Muscle of leg (tissue), 11 donors: Measurements from ENCODE around the gene ICA1. TPM values are rescaled to one million over a fixed set of nuclear protein-coding genes. Genes with fewer than 3 reads are reported as not detected.

Source experiments
- DNase-seq: peaks from one replicate; pipeline ENCODE4 v3.0.0; 2013
- H3K27ac ChIP-seq: one replicate; pipeline ENCODE4 v1.5.1; 2013; ENCODE audit warnings: mild to moderate bottlenecking, low read length, control low read depth
- H3K27me3 ChIP-seq: one replicate; pipeline ENCODE4 v1.6.1; 2013; ENCODE audit warnings: low read length; ENCODE audit not compliant: control insufficient read depth, insufficient read depth
- H3K36me3 ChIP-seq: one replicate; pipeline ENCODE4 v1.6.1; 2013; ENCODE audit warnings: low read length; ENCODE audit not compliant: control insufficient read depth, insufficient read depth
- H3K4me1 ChIP-seq: one replicate; pipeline ENCODE4 v1.6.1; 2013; ENCODE audit warnings: low read length; ENCODE audit not compliant: control insufficient read depth, insufficient read depth
- H3K4me3 ChIP-seq: one replicate; pipeline ENCODE4 v1.5.1; 2013; ENCODE audit warnings: low read length, control low read depth
- H3K9me3 ChIP-seq: replicated peaks from 2 replicates; pipeline ENCODE4 v1.6.1; 2013; ENCODE audit warnings: low read depth, low read length; ENCODE audit not compliant: control insufficient read depth
- WGBS: methylation state at CpG from one replicate; pipeline ENCODE4 v1.1.5; 2013; ENCODE audit warnings: missing lambda C conversion rate; ENCODE audit not compliant: insufficient coverage; 5-methylcytosine and 5-hydroxymethylcytosine counted together
- polyA plus RNA-seq, 8 donors: library from polyadenylated mRNA; unstranded; fragments of 120-200 nt; gene quantifications; one replicate each; pipeline versions ENCODE4 v1.2.1 to v1.2.3, GENCODE V29; 2013; ENCODE audit warnings: inconsistent platforms in 1 of 8, low replicate concordance in 1 of 8; ENCODE audit not compliant: insufficient read length in 8 of 8, insufficient read depth in 1 of 8
- total RNA-seq: library from RNA; stranded (reverse); fragments of 120-200 nt; gene quantifications from one replicate; pipeline ENCODE4 v1.2.4, GENCODE V29; 2013

Gene ICA1
- total and polyA plus RNA-seq, 9 donors = 3.6 to 10.9 (median 4.6) TPM

- Histone ChIP-seq H3K36me3 (no peaks in the 10 kb centered on the region), H3K9me3 (no peaks in the 10 kb centered on the region), H3K27ac (no peak overlapping the region), H3K4me1 (no peaks in the 10 kb centered on the region), H3K27me3 (no peaks in the 10 kb centered on the region), H3K4me3 (no peak overlapping the region)
- no peak for DNase-seq
- no CpG with 5 or more reads among the region's 3 CpGs for WGBS
Observed at GRCh38 chr7:8290645-8291308, 28.8 kb upstream of the ICA1 start.

DNA sequence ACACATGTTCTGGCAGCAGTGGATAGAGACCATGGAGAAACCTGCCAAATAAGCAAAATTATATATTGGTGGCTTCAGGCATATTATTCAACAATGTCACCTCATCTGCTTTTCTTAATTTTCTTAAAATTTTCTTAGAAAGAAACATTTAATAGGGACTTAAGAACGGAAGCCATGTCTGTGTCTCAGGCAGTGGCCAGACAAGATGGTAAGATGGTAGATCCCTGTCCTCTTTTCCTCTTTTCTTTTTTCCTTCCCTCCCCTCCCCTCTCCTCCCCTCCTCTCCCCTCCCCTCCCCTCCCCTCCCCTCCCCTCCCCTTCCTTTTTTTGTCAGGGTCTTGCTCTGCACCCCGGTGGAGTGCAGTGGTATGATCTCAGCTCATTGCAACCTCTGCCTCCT, 24.2 kb upstream of the ICA1 start:
- no peak overlapping the region for H3K27ac ChIP-seq

DNA sequence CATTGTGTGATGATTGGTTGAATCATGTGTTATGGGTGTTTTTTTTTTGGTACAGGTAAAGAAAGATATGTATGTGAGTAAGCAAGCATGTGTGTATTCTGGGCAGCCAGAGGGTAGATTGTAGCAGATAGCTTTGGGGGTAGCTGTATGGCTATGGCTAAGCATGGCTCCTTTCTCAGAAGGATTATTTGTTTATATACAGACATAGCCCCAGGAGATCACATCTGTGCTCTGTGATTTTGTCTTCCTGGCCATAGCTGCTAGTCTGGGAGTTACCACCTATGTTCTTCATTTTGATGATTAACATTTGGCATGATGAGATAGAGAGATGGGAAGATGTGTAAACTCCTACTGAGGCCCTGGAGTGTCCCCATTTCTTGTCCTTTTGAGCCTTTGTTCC, 23.2 kb upstream of the ICA1 start:
- DNase-seq = no peak
- H3K27me3 ChIP-seq = no peaks in the 10 kb centered on the region
- H3K4me3 ChIP-seq = no peak overlapping the region
- H3K36me3 ChIP-seq = no peaks in the 10 kb centered on the region
- H3K9me3 ChIP-seq = no peaks in the 10 kb centered on the region
- H3K4me1 ChIP-seq = no peaks in the 10 kb centered on the region
- H3K27ac ChIP-seq = no peak overlapping the region

More for the DNA sequence above, 24.2 kb upstream of the ICA1 start:
- no CpG with 5 or more reads among the region's 2 CpGs for whole genome bisulfite sequencing
- no peaks in the 10 kb centered on the region for H3K9me3 ChIP-seq
- H3K4me1 ChIP-seq = no peaks in the 10 kb centered on the region
- no peaks in the 10 kb centered on the region for H3K27me3 ChIP-seq
- H3K4me3 ChIP-seq = no peak overlapping the region
- no peak for DNase-seq
- H3K36me3 ChIP-seq = no peaks in the 10 kb centered on the region

DNA sequence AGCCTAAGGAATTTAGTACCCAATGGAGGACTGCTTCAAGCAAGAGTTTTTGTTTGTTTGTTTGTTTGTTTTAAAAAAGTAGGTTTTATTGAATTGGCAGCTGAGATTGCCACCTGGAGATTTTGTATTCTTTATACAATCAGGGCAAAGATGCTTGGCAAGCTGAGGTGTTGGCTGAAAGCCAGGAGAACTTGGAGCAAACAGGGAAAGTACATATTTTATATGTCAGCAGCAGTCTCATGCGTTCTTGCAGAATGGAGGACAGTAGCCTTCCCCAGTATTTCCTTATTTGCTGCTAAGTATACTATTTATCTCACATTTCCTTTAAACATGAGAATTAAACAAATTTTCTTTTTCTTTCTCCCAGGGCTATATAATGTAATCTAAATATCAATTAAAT, 22.6 kb upstream of the ICA1 start:
- no peaks in the 10 kb centered on the region for H3K4me1 ChIP-seq
- no peak overlapping the region for H3K27ac ChIP-seq
- H3K27me3 ChIP-seq = no peaks in the 10 kb centered on the region
- no peak for DNase-seq
- H3K9me3 ChIP-seq = no peaks in the 10 kb centered on the region
- H3K4me3 ChIP-seq = no peak overlapping the region
- no CpG with 5 or more reads among the region's 1 CpG for WGBS
- H3K36me3 ChIP-seq = no peaks in the 10 kb centered on the region

GRCh38 chr7:8283968-8284367, 22.0 kb upstream of the ICA1 start:
- Histone ChIP-seq H3K9me3 (no peaks in the 10 kb centered on the region), H3K36me3 (no peaks in the 10 kb centered on the region), H3K4me3 (no peak overlapping the region), H3K27ac (no peak overlapping the region), H3K27me3 (no peaks in the 10 kb centered on the region), H3K4me1 (no peaks in the 10 kb centered on the region)
- DNase-seq = no peak
- WGBS = no CpG with 5 or more reads among the region's 2 CpGs

GRCh38 chr7:8282871-8283270, 20.9 kb upstream of the ICA1 start:
- WGBS = 80% methylated on average over 2 of the region's 2 CpGs
- no peak for DNase-seq
- H3K27ac ChIP-seq = no peak overlapping the region

GRCh38 chr7:8282162-8282561, 20.2 kb upstream of the ICA1 start:
- 55% methylated on average over 2 of the region's 3 CpGs for WGBS
- Histone ChIP-seq H3K27me3 (no peaks in the 10 kb centered on the region), H3K4me3 (no peak overlapping the region), H3K4me1 (no peaks in the 10 kb centered on the region), H3K36me3 (no peaks in the 10 kb centered on the region), H3K27ac (no peak overlapping the region), H3K9me3 (no peaks in the 10 kb centered on the region)
- no peak for DNase-seq

More at GRCh38 chr7:8282871-8283270, 20.9 kb upstream of the ICA1 start:
- Histone ChIP-seq H3K27me3 (no peaks in the 10 kb centered on the region), H3K4me1 (no peaks in the 10 kb centered on the region), H3K4me3 (no peak overlapping the region), H3K9me3 (no peaks in the 10 kb centered on the region), H3K36me3 (no peaks in the 10 kb centered on the region)

DNA sequence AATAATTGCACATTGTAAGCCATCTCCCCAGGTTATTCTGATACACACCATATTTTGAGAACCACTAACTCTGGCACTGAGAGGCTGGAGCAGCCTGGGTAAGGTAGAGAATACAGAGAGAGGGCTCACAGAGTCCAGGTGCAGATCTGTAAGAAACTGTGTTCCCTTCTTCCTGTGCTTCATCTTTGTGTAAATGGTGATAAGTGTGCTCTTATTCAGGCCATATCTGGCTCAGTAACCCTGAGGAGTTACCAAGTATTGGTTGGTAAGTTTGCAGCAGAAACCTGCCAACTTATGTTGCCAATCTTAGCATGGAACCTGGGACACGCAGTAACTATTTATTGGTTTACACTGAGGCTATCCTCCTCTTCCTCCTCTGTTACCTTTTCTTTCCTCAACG, 16.2 kb upstream of the ICA1 start:
- Histone ChIP-seq H3K4me3 (no peak overlapping the region), H3K36me3 (no peaks in the 10 kb centered on the region), H3K9me3 (no peaks in the 10 kb centered on the region), H3K27ac (no peak overlapping the region), H3K27me3 (no peaks in the 10 kb centered on the region), H3K4me1 (no peaks in the 10 kb centered on the region)
- DNase-seq = no peak
- WGBS = no CpG with 5 or more reads among the region's 2 CpGs

GRCh38 chr7:8277394-8277982, 15.5 kb upstream of the ICA1 start:
- Histone ChIP-seq H3K36me3 (no peaks in the 10 kb centered on the region), H3K4me1 (no peaks in the 10 kb centered on the region), H3K4me3 (no peak overlapping the region), H3K9me3 (no peaks in the 10 kb centered on the region), H3K27me3 (no peaks in the 10 kb centered on the region), H3K27ac (no peak overlapping the region)
- no CpG with 5 or more reads among the region's 3 CpGs for WGBS
- DNase-seq = no peak

- no peak for DNase-seq
- Histone ChIP-seq H3K27me3 (peaks cover 2% of the 10 kb centered on the region), H3K27ac (no peak overlapping the region), H3K36me3 (no peaks in the 10 kb centered on the region), H3K4me1 (no peaks in the 10 kb centered on the region), H3K4me3 (no peak overlapping the region), H3K9me3 (no peaks in the 10 kb centered on the region)
- no CpG with 5 or more reads among the region's 2 CpGs for WGBS
Observed at GRCh38 chr7:8274589-8274988, 12.6 kb upstream of the ICA1 start.

DNA sequence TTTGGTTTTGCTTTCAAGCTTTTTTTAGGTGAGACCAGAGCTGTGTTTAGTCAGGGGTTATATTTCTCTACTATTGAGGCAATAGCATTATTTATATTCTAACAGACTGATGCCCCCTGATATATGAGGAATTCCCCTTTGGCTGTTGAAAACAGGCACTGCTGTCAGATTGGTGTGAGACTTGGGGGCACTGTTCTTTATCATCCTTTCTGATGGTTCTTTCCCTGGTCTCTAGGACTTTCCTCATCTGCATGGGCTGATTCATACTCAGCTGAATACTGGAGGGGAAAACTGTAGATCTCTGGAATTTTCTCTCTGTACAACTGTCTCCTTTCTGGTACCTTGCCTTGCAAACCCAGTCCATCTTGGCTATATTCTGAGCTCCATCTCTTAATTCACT, 10.0 kb upstream of the ICA1 start:
- Histone ChIP-seq H3K4me1 (no peaks in the 10 kb centered on the region), H3K4me3 (no peak overlapping the region), H3K27ac (no peak overlapping the region), H3K36me3 (no peaks in the 10 kb centered on the region), H3K9me3 (no peaks in the 10 kb centered on the region), H3K27me3 (peaks cover 2% of the 10 kb centered on the region)
- no peak for DNase-seq
